IPS-18a (cell line): Measurements from ENCODE around the gene FOXP1.

ENCODE experiments used
- H3K27ac ChIP-seq: one replicate; pipeline ENCODE4 v1.5.1; 2013; ENCODE audit warnings: low read length
- H3K27me3 ChIP-seq: one replicate; pipeline ENCODE4 v1.6.1; 2013; ENCODE audit warnings: mild to moderate bottlenecking, low read length; ENCODE audit not compliant: control insufficient read depth, insufficient read depth
- H3K36me3 ChIP-seq: one replicate; pipeline ENCODE4 v1.6.1; 2013; ENCODE audit warnings: low read depth, low read length; ENCODE audit not compliant: control insufficient read depth
- H3K4me1 ChIP-seq: one replicate; pipeline ENCODE4 v1.6.1; 2013; ENCODE audit warnings: low read depth, low read length; ENCODE audit not compliant: control insufficient read depth
- H3K4me3 ChIP-seq: one replicate; pipeline ENCODE4 v1.5.1; 2013; ENCODE audit warnings: low read length
- H3K9ac ChIP-seq: one replicate; pipeline ENCODE4 v1.6.1; 2013; ENCODE audit warnings: mild to moderate bottlenecking, low read length, moderate library complexity
- H3K9me3 ChIP-seq: one replicate; pipeline ENCODE4 v1.6.1; 2013; ENCODE audit warnings: low read depth, low read length; ENCODE audit not compliant: control insufficient read depth

FOXP1 gene

DNA sequence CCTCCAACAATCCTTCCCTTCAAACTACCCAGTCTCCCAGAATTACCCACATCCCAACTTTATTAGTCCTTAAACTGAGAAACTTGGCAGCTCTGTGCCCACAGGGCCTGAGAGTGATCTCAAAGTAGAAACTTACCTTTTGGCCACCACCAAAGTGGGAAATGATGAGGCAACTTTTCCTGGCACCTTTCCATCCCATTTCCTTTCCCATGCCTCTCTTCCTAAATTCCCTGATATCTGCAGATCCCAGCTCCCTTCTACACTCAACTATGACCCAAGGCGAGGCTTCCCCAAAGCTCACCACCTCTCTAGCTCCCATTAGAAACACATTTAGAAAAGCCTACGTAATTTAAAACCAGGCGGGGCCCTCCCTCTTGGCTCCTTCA lies 271.9 kb downstream of the FOXP1 start:
- Histone ChIP-seq H3K4me3 (no peak overlapping the region), H3K9me3 (no peaks in the 10 kb centered on the region), H3K27ac (no peak overlapping the region), H3K27me3 (no peaks in the 10 kb centered on the region), H3K36me3 (no peaks in the 10 kb centered on the region), H3K9ac (no peak overlapping the region), H3K4me1 (peaks cover 25% of the 10 kb centered on the region)

DNA sequence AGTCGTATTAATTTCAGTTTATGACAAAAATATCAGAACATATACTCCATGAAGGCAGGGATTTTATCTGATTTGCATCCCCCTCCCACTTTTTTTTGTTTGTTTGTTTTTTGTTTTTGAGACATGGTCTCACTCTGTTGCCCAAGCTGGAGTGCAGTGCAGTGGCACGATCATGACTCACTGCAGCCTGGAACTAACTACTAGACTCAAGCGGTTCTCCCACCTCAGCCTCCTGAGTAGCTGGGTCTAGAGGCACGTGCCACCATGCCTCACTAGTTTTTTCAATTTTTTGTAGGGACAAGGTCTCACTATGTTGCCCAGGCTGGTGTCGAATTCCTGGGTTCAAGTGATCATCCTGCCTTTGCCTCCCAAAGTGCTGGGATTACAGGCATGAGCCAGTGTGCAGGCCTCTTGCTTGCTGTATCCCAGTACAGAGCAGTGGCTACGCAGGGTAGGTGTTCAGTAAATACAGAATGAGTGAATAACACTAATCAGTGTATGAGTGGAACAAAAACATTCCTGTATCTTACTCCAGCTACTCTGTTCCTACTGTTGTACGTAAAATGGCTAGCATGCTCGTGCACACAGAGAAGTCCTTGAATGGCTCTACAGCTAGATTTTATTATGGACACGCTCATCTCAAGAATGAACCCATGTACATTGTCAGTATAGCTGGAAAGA lies 272.4 kb downstream of the FOXP1 start:
- H3K4me3 ChIP-seq: no peak overlapping the region
- H3K27me3 ChIP-seq: no peaks in the 10 kb centered on the region
- no peaks in the 10 kb centered on the region for H3K36me3 ChIP-seq
- H3K9me3 ChIP-seq: no peaks in the 10 kb centered on the region
- H3K9ac ChIP-seq: no peak overlapping the region
- peaks cover 30% of the 10 kb centered on the region for H3K4me1 ChIP-seq
- no peak overlapping the region for H3K27ac ChIP-seq

DNA sequence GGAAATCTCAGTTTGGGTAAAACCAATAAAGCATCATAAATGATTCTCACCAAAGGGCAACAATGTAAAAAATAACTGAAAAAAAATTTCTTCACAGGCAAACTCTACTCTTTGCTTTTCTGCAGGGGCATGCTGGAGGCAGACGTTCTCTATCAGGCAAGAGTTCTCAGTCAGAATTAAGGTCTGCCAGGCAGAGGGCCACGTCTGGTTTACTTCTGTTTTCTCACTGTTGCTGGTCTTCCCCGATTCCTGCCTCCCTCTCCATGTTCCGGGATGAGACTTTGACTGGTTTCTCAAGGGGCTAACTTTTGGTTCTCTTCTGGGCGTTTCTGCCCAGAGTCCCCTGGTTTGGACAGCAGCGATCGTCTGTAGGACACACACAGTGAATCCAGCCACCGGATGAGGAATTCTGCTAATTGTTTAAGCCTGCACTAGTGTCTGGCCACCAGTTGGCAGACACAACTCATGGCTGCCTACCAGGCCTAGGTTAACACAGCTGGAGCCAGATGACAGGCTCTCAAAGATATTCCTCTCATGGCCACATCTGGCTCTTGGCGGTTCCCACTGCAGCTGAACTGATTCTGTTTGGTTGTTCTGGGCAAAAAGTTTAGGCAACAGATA lies 273.1 kb downstream of the FOXP1 start:
- Histone ChIP-seq H3K4me3 (no peak overlapping the region), H3K36me3 (no peaks in the 10 kb centered on the region), H3K9ac (no peak overlapping the region), H3K9me3 (no peaks in the 10 kb centered on the region), H3K27me3 (no peaks in the 10 kb centered on the region), H3K4me1 (peaks cover 32% of the 10 kb centered on the region), H3K27ac (no peak overlapping the region)

DNA sequence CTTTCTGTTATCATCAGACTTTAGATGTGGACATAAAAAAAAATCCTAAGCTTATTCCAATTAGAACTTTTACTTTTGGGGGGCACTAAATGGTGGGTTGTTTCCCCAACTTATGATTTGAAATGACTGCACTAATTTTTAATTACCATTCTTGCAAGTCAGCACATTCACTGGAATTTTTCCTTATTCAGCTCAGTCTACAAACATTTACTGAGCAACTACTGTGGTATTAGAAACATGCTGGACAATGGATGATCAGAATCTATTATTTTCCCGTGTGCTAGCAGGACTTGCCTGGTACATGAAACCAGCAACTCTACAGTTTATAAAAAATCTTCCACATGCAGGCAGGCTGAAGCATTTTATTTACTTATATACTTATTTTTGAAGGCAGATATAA lies 273.6 kb downstream of the FOXP1 start:
- H3K27me3 ChIP-seq: no peaks in the 10 kb centered on the region
- no peaks in the 10 kb centered on the region for H3K9me3 ChIP-seq
- peaks cover 32% of the 10 kb centered on the region for H3K4me1 ChIP-seq
- H3K4me3 ChIP-seq: no peak overlapping the region
- no peak overlapping the region for H3K27ac ChIP-seq
- no peak overlapping the region for H3K9ac ChIP-seq
- no peaks in the 10 kb centered on the region for H3K36me3 ChIP-seq

DNA sequence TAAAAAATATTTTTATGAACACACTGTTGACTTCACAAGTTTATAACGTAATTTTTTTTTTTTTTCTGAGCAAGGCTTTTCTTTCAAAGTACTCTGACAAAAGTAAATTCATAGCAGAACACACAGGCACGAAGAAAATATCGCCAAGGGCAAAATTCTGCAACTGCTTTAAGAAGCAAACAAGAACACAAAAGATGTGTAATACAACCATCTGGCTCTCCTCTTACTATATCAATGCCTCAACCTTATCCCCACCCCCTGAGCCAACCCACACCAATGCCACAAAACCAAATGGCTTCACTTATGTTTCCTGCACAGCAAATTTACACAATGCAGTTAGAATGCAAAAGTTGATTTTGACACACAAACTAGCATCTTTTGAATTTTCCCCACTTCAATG lies 274.2 kb downstream of the FOXP1 start:
- Histone ChIP-seq H3K9me3 (no peaks in the 10 kb centered on the region), H3K9ac (no peak overlapping the region), H3K4me1 (peaks cover 32% of the 10 kb centered on the region), H3K36me3 (no peaks in the 10 kb centered on the region), H3K27ac (no peak overlapping the region), H3K27me3 (no peaks in the 10 kb centered on the region), H3K4me3 (no peak overlapping the region)

DNA sequence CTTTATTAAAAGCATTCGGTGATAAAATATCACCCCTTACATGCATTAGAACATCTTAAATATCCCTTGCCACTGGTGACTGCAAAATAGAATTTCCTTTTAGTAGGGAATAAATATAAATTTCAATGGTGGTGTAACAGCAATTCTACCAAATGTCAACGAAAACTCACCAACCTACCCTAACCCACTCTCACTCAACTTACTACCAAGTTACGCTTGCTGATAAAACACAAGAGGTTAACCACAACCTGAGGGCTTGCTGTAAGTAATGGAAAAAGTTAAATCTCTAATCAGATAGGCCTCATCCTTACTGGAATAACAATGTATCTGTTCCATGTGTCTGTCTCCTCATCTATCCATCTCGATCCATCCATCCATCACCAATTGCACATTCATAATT lies 274.7 kb downstream of the FOXP1 start:
- H3K27ac ChIP-seq: no peak overlapping the region
- H3K36me3 ChIP-seq: no peaks in the 10 kb centered on the region
- H3K27me3 ChIP-seq: no peaks in the 10 kb centered on the region
- H3K9ac ChIP-seq: no peak overlapping the region
- no peak overlapping the region for H3K4me3 ChIP-seq
- no peaks in the 10 kb centered on the region for H3K9me3 ChIP-seq
- H3K4me1 ChIP-seq: peaks cover 33% of the 10 kb centered on the region

DNA sequence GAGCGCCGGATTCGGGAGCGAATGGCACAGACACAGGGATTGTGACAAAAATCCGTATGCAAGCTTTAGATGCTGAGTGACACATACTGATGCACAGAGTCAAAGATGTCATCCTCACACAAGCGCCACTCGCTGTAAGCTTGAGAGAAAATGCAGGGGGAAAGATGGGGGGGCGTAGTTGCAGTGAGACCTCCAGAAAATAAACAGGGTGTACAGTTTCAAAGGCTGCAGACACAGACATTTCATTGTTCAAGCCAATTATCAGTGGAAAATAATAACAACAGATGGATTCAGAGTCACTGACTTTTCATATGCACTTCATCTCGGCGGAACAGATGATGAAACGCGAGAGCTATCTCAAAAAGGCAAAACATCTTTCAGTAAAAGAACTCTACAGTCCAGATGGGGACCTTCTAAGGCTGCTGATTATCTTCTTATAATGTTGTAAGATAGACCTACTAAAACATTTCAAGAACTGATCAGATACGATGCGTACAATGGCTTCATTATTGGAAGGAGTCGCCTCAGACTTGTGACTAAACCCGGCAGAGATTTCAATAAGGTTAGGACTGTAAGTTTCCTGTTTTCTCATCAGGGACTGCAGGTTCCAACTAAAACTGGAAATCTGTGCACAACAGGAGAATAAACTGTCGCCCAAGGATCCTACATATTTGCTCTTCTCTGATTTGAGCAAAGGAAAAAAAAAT lies 275.4 kb downstream of the FOXP1 start:
- no peaks in the 10 kb centered on the region for H3K36me3 ChIP-seq
- H3K9me3 ChIP-seq: no peaks in the 10 kb centered on the region
- H3K27ac ChIP-seq: no peak overlapping the region
- no peak overlapping the region for H3K9ac ChIP-seq
- no peak overlapping the region for H3K4me3 ChIP-seq
- H3K4me1 ChIP-seq: peaks cover 39% of the 10 kb centered on the region
- H3K27me3 ChIP-seq: no peaks in the 10 kb centered on the region

DNA sequence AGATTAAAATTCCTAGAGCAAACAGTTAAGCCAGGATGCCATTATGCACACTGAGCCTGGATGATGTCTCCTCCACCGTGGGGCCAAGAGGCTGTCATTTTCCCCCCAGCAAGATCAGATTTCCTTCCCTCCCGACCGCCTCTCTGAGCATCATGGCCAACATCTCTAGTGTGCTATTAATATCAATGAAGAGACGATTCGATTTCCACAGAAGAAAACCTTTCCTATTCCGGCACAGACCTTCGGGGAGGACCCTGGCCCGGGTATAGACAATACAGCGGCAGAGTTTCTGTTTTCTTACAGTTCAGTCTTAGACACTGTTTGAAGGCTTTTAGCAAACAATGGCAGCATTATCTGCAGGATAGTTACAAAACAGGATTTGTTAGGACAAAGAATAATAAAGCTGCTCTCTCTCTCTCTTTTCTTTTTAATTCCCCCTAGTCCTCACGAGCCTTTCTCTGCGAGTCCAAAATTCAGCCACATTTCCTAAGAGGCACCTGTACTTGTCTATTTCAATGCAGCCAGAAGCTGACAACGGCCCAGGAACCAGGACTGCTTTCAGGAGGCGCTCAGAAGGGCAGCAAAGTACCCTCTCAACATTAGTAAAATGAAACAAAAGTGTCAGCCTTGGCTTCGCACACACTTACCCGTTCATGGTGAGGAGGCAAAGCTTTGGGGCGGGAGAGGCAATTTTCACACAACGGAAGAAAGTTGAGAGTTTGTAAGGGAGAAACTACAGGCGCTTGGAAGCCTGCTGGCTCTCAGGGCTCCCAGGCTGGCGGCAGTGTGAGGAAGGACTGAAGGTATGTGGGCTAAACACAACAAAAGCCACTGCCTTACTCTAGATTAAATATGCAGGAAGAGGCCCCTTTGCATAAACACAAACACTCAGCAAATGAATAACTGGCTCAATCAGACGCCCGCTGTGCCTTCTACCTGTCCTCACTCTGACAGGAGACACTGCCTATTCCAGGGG lies 278.0 kb downstream of the FOXP1 start:
- H3K27me3 ChIP-seq: no peaks in the 10 kb centered on the region
- H3K36me3 ChIP-seq: no peaks in the 10 kb centered on the region
- peak overlapping the region; percentile 94 for H3K4me3 ChIP-seq
- no peaks in the 10 kb centered on the region for H3K9me3 ChIP-seq
- peaks cover 64% of the 10 kb centered on the region for H3K4me1 ChIP-seq
- peak overlapping the region; percentile 80 for H3K9ac ChIP-seq
- peak overlapping the region; percentile 80 for H3K27ac ChIP-seq

DNA sequence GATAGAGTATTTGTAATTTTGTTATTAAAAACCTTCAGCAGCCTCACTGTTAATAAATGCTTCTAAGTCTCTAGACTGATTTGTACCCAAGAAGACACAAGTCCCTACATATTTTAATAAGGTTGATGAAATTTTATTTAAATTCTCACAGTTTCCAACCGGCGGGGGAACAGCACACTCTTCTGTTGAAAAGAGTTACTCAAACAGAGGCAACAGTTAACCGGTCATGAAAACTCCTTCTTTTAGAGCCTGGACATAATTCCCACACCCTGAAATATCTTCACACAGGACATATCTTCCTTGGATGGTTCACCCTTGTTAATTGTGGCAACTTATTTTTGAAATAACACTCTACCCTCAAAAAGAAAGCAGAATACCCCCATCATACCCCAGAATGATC lies 278.8 kb downstream of the FOXP1 start:
- Histone ChIP-seq H3K4me3 (peak overlapping the region; percentile 94), H3K4me1 (peaks cover 68% of the 10 kb centered on the region), H3K9me3 (no peaks in the 10 kb centered on the region), H3K27ac (no peak overlapping the region), H3K9ac (peak overlapping the region; percentile 80), H3K36me3 (no peaks in the 10 kb centered on the region), H3K27me3 (no peaks in the 10 kb centered on the region)

DNA sequence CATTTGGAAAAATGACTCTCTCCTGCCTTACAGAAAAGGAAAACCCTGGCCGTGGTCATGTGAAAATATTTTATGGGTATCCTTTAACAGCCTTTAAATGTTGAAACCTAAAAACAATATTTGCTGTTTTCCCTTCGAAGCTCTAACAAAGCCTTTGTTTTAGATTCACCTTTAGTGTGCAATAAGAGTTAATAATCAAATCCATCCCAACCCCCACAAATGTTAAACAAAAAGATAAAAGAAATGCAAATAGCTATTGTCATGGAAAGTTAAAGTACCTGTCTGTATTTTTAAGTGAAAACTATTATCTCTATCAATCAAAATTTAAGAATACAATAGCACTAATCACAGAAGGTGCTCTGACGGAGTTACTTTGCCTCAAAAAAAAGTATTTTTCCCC lies 279.3 kb downstream of the FOXP1 start:
- H3K36me3 ChIP-seq: no peaks in the 10 kb centered on the region
- peak overlapping the region; percentile 94 for H3K4me3 ChIP-seq
- no peaks in the 10 kb centered on the region for H3K9me3 ChIP-seq
- H3K4me1 ChIP-seq: peaks cover 72% of the 10 kb centered on the region
- peak overlapping the region; percentile 80 for H3K9ac ChIP-seq
- H3K27me3 ChIP-seq: no peaks in the 10 kb centered on the region
- peak overlapping the region; percentile 38 for H3K27ac ChIP-seq

DNA sequence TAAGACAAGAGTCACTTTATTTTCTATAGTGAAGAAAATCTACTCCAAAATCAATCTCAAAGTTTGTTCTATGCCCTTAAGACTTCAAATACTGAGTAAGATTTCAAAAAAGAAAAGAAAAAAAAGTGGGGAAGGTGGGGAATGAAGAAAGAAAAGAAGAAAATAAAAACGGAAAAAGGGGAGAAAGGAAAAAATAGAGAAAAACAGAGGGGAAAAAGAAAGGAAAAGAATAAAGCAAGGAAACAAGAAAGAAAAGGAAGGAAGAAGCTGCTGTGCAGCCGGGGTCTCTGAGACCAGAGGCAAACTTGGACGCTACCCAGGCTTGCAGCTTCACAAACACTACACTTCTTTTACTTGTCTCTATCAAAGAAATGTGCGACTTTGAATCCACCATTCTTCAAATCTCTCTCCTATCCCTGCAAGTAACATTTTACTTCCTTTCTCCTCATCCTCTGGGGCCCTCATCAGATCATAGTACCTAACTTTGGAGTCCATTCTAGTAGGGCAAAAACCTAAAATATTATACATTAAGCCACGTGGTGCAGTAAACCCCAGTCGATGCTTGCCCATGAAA lies 279.8 kb downstream of the FOXP1 start:
- no peaks in the 10 kb centered on the region for H3K9me3 ChIP-seq
- H3K9ac ChIP-seq: peak overlapping the region; percentile 80
- peak overlapping the region; percentile 38 for H3K27ac ChIP-seq
- H3K4me3 ChIP-seq: peak overlapping the region; percentile 94
- no peaks in the 10 kb centered on the region for H3K27me3 ChIP-seq
- peaks cover 75% of the 10 kb centered on the region for H3K4me1 ChIP-seq
- H3K36me3 ChIP-seq: no peaks in the 10 kb centered on the region
